ENCODE results near the gene SOAT2.

DNA sequence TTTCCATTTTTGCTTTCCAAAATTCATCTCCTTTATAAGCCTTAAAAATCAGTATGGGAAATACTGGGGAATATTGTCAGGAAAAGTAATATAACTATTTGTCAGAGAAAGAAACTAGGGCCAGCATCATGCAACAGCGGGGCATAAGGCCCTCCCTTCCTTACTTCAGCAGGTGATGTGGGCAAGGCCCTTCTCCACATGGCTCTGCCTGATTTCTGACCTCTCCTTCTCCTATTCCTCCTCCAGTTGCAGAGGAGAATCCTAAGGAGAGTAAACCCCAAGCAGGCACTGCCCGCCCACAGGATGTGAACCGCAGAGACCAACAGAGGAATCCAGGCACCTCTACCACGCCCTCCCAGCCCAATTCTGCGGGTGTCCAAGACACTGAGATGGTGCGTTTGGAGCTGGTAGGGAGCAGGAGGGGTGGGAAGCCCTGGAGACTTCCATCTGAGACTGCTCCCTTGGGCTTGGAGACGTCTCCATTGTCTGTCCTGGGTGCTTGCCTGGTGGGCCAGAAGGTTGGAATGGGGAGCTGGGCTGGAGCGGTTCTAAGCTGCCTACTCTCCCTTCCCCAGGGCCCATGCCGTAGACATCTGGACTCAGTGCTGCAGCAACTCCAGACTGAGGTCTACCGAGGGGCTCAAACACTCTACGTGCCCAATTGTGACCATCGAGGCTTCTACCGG is 2.7 kb upstream of the SOAT2 start:
- TF ChIP-seq EZH2 (IDR thresholded peaks at IDR 0.05; ENCODE audit: insufficient read depth, poor library complexity, severe bottlenecking) (no peak), EZH2phosphoT487 (IDR thresholded peaks at IDR 0.05; ENCODE audit: insufficient read depth, low read depth) (no peak)

All from GM23248 (cell line).